GM19240 (cell line): ENCODE measurements around the gene AUTS2.

ENCODE experiments used
- DNase-seq: peaks from one replicate; pipeline ENCODE4 v3.0.0; 2011; ENCODE audit warnings: low spot score; ENCODE audit not compliant: insufficient read length

Gene AUTS2

DNA sequence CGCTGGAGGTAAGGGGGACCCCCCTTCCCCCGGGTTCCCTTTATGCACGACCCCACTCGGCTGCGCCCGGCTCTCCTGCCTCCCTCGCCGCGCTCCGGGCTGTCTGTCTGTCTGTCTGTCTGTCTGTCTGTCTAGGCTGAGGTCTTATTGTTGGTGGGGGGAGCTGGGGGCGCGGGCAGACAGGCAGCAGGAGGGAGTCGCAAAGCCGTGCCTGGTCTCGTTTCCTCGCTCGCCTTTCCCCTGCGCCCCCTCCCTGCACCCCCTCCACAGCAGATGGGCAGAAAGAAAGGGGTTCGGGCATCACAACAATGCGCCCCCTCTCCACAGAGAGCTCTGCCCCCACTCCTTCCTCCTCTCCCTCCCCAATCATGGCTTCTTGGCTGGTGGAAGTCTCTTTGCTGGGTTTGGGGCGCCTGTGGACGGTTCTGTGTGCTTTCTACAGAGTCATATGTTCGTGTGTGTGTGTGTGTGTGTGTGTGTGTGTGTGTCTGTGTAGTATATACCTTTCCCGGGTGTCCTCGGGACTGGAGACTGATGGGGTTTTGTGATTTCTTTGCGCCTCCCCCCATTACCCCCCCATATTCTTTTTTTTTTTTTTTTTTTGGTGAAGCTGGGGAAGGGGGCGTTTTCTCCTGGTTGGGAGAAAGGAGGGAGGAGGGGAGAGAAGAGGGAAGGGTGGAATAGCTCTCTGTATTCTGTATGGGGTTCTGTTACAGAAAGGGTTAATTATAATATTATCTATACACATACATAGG lies 1.9 kb downstream of the AUTS2 start:
- no peak for DNase-seq

- DNase-seq: no peak
Observed at GRCh38 chr7:69600710-69601519, 2.6 kb downstream of the AUTS2 start.

DNA sequence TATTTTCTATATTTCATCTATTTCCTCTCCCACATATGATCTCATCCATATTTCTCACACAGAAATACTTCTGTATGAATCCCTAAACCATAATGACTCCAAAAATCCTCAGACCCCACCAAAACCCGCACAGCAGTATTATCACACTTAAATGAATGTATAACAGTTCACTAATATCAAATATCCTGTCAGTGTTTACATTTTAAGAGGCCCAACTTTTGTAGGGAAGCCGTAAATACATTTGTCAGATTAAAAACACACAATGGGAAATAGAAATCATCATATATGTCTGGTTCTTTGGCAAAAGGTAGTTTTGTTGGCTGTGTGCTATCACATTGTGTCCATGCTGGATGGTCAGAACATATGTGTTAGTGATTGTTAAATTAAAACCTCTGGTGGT lies 4.2 kb downstream of the AUTS2 start:
- DNase-seq: no peak

DNA sequence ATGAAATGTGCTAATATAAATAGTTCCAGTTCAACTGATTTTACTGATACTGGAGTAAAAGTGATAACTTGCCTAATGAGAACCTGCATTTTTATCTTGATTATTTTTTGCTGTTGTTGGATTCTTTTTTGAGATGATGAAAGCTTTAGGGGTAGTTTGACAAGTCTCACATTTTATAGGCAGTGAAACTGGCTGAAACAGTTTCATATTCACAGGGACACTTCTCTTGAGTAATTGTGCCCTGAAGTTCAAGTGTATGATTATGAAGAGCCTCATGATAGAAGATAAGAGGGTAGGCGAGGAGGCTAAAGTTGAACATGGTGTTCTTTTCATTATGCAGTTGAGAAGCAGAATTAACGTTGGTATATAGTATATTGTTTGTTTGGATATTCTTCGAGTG lies 5.1 kb downstream of the AUTS2 start:
- DNase-seq: no peak

DNA sequence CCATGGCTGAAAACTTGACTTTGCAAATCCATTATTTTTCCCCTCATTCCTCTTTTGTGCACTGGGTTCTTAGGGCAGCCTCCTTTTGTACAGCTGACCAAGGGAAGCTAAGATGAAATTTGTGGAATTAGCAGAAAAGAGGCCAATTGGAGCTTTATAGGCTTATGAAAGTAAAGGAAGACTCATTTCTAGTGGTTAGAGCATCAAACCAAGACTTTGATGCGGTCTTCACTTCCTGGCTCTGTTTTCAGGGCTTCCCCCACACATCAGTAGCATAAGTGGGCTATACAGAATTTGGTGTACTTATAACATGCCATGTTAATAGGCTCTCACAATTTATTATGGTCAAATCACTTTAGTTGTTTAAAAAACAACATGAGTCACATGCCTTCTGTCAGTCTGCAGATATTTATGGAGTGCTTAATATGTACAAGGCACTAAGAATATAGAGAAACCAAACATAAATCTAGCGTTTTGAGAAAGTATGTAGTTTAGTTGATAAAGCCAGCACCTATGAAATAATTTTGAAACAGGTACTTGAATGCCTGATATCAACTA lies 5.7 kb downstream of the AUTS2 start:
- DNase-seq: no peak

DNA sequence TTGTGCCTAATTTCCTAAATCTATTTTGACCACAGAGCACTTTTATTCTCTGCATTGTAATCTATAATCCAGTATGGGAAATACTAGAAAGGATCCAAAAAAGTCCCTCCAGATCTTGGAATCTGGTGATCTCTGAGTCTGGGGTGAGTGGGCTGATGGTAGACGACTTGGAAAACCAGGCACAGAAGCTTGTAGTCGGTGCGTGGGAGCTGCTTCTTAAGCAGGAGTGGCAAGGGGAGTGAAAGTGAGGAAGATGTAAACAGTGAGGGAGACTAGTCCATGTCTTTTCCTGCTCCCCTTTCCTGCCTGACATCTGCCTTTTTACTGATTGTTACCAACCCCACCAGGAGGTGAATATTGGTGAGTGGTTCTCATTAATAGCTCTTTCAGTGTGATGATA lies 6.8 kb downstream of the AUTS2 start:
- DNase-seq: no peak

DNA sequence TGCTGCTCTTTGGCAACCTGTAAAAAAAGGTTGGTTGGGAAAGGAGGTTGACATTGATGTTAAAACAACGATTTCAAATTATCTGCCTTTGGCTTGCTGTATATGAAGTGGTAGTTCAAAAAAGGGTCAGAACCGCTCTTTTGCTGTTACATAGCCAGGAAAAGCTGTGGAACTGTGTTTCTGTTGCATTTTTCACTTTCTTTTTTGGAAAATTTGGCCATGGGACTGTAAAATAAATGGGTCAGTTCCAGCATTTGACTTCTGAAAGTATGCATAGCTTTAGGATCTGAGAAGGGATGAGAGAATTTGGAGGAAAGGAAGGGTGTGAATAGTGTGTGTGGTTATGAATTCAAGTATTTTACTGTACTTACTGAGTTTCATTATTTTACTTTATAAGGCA lies 7.3 kb downstream of the AUTS2 start:
- no peak for DNase-seq

DNA sequence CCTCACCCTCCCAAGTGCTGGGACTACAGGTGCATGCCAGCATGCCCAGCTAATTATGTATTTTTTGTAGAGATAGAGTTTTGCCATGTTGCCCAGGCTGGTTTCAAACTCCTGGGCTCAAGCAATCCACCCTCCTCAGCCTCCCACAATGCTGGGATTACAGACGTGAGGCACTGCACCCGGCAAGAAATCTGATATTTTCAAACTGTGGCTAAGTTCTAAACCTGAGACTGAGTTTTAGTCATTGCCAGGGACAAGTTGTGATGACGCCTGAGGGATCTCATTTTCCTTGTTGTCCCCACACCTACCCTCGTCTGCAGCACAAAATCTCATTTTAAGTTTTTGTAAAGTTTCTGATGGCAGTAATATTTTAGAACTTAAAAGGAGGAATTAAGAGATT lies 9.8 kb downstream of the AUTS2 start:
- no peak for DNase-seq

DNA sequence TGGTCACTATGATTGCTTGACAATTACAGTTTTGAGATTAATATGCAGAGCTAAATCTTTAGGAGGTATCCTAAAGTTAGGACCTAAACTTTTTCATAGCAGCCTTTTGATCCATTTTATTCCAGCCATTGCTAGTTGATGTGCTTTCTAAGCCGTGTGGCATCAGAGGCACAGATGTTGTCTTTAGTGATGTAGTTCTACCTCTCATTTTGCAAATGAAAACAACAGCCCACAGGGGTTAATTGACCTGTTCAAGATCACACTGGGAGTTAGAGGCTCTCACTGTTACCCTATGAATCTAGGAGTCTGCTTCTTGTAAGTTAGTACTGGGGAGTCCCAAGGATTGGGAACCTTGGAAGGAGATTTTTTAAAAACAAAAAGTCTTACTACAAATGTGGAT lies 10.6 kb downstream of the AUTS2 start:
- DNase-seq: no peak

DNA sequence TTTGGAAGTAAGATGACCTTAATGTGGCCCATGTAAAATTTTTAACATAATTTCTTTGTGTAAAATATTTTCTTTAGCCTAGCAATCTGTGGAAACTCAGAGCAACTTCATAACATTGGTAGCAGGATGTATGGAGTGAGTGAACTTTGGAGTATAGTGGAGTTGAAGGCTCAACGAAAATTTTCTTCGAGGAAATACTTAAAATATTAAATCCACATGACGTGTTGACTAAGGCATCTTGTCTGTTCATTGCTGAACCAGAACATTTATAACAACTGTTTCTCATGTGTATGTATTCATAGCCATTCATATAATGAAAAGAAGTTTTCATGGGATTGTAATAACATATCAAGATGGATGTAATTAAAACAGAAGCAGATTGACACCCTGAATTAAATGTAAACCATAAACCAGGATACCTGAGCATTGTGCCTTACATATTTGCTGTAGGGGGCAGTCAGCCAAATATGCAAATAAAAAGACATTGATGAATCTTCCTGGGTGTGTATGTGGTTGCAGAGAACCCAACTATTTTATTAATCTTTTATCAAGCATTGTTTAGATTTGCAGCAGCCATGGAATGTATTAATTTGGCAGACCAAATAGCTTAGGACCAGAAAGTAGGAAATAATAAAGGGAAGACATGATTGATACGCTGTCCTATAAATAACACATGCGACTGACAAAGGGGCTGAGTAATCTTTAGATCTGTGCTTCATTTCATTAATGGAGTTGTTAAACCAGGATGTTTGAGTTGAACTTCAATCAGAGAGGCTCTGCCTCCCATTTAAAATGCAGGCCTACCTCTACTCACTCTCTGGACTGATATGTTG lies 11.5 kb downstream of the AUTS2 start:
- DNase-seq: no peak

GRCh38 chr7:69610374-69611084 lies 12.3 kb downstream of the AUTS2 start:
- no peak for DNase-seq

GRCh38 chr7:69612981-69613380 lies 14.7 kb downstream of the AUTS2 start:
- no peak for DNase-seq

GRCh38 chr7:69613846-69614245 lies 15.6 kb downstream of the AUTS2 start:
- DNase-seq: no peak

DNA sequence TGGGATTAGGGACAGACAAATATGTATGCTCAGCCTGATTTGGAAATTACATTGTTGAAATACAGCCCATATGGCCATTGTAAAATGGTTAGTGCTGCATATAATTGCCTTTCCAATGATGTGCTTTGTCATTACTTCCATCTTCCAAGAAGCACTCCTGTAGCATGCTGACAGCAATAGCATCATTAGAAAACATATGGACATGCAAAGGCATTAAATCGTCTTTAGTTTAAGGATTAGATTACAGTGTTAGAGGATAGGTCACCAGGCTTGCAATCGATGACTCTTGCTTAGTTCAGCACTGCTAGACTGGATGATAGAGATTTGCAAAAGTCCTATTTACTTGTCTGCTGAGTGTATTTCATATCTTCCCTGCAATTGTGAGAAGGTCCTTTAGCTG lies 17.4 kb downstream of the AUTS2 start:
- no peak for DNase-seq

DNA sequence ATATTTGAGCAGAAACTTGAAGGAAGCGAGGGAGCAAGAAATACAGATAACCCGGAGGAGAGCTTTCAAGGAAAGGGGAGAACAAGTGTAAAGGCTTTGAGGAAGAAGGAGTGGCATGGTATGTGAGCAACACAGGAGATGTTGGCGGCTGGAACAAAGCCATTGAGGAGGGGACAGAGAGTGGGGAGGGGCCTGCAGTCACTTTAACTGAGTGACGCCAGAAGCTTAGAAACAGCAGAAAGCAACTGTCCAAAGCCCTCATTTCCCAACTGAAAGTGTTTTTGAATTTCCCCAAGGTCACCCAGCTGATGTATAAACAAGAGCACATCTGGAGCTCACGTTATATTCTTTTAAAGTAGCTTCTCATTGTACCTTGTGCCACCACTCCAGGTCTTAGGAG lies 19.1 kb downstream of the AUTS2 start:
- DNase-seq: no peak

DNA sequence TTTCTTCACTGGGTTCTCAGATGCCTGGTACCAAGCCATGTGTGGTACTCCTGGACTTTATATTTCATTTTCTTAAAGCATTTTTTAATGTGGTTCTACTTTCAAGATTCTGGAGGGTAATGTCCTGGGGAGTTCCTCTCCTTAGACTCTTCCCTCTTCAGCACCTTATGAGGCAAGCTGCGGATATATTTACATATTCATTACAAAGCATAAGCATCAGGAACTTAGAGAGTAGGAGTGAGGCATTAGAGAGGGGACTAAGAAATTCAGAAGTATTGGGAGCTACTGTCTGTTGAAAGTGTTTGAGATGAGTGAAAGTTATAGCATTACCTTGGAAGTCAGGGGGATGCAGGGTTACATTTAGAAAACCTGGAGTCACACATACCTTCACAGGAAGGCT lies 20.8 kb downstream of the AUTS2 start:
- DNase-seq: no peak

GRCh38 chr7:69619635-69620034 lies 21.4 kb downstream of the AUTS2 start:
- DNase-seq: no peak

- DNase-seq: no peak
Observed at GRCh38 chr7:69620063-69620462, 21.8 kb downstream of the AUTS2 start.

GRCh38 chr7:69620650-69621049 lies 22.4 kb downstream of the AUTS2 start:
- DNase-seq: no peak

- DNase-seq: no peak
Observed at GRCh38 chr7:69622014-69622835, 23.9 kb downstream of the AUTS2 start.
